Bronchial epithelial cell (primary cell): ENCODE measurements around the gene GMDS. TPM values are rescaled to one million over a fixed set of nuclear protein-coding genes. Genes with fewer than 3 reads are reported as not detected.
A peak's percentile ranks its signal among the peaks of the same experiment; 100 is the strongest.

Source experiments
- DNase-seq: peaks from one replicate; pipeline ENCODE4 v3.0.0-alpha.2; 2010; ENCODE audit warnings: low read depth
- FAIRE-seq: peaks from 2 replicates; lab custom pipeline; 2011; peaks lifted over from hg19 to GRCh38; lab: Jason Lieb, UNC
- H3K27me3 ChIP-seq: 2 replicates; pipeline ENCODE4 v1.5.1; 2011; ENCODE audit warnings: low read length; ENCODE audit not compliant: control insufficient read depth, insufficient read depth
- H3K36me3 ChIP-seq: 2 replicates; pipeline ENCODE4 v1.5.1; 2011; ENCODE audit warnings: low read length; ENCODE audit not compliant: control insufficient read depth, insufficient read depth
- H3K4me3 ChIP-seq: 2 replicates; pipeline ENCODE4 v1.5.1; 2011; ENCODE audit warnings: mild to moderate bottlenecking, low read depth, low read length, control low read depth
- total RNA-seq: library from RNA; depleted of rRNA; stranded (reverse); fragments of >200 nt; gene quantifications from 2 replicates; pipeline ENCODE4 v1.2.1, GENCODE V29; 2014
- TF ChIP-seq, protein P1 (sequence below): IDR thresholded peaks from 2 replicates; pipeline ENCODE4 v1.5.1; 2011; ENCODE audit warnings: mild to moderate bottlenecking, moderate library complexity, low read length, control low read depth, inconsistent platforms; ENCODE audit not compliant: insufficient read depth, severe bottlenecking

Gene GMDS
- total RNA-seq, 1 donor from 2014 or later, result 8.2 TPM

DNA sequence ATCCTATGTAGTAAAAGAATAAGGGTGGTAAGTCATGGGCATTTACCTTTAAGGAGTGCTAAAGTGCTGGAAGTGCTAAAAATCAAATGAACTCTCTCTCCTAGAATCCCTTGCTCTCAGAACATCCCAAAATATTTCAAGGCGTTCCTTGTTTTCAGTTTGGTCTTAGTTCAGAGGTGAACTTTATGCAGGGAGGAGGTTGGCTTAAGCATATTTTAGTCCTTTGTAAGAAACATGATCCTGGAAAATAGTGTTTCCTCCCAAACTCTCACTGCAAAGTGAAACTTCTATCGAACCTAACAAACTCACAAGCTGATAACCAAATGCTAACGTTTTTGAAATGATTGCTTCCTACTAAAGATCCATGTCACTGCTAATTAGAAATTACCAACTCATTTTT is 404.3 kb downstream of the GMDS start:
- TF ChIP-seq, protein P1, sequence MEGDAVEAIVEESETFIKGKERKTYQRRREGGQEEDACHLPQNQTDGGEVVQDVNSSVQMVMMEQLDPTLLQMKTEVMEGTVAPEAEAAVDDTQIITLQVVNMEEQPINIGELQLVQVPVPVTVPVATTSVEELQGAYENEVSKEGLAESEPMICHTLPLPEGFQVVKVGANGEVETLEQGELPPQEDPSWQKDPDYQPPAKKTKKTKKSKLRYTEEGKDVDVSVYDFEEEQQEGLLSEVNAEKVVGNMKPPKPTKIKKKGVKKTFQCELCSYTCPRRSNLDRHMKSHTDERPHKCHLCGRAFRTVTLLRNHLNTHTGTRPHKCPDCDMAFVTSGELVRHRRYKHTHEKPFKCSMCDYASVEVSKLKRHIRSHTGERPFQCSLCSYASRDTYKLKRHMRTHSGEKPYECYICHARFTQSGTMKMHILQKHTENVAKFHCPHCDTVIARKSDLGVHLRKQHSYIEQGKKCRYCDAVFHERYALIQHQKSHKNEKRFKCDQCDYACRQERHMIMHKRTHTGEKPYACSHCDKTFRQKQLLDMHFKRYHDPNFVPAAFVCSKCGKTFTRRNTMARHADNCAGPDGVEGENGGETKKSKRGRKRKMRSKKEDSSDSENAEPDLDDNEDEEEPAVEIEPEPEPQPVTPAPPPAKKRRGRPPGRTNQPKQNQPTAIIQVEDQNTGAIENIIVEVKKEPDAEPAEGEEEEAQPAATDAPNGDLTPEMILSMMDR, result no peak
- DNase-seq, result no peak
- Histone ChIP-seq H3K27me3 (no peaks in the 10 kb centered on the region), H3K4me3 (no peak overlapping the region), H3K36me3 (no peaks in the 10 kb centered on the region)
- FAIRE-seq, result no peak

DNA sequence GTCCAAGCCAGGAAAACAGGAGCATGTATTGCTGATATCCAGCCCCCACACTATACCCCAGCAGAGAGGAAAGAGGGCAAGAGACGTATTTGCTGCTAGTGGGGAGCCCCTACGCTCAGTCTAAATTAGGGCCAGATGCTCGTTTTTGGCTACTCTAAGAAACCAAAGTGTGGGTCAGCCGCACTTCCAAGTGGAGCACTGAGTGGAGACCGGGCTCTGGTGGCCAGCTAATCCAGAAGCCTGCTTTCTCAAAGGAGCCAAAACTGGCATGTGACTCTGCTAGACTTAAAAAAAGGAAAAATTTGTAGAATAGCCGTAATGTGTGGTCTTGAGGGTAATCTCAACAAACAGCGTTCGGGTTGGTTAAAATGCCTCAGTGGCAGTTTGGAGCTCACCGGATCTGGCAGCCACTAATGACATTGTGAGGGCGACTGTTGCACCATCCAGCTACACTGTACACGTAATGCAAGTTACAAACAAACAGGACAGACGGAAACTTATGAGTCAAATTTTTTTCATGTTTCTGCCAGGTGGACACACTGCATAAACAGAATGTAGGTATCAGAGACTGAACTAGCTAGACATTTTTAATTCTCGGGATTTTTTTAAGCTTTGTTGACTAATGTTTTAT is 404.8 kb downstream of the GMDS start:
- Histone ChIP-seq H3K36me3 (no peaks in the 10 kb centered on the region), H3K4me3 (no peak overlapping the region), H3K27me3 (no peaks in the 10 kb centered on the region)
- FAIRE-seq, result no peak
- DNase-seq, result peak; percentile 64
- TF ChIP-seq, protein P1, result no peak

DNA sequence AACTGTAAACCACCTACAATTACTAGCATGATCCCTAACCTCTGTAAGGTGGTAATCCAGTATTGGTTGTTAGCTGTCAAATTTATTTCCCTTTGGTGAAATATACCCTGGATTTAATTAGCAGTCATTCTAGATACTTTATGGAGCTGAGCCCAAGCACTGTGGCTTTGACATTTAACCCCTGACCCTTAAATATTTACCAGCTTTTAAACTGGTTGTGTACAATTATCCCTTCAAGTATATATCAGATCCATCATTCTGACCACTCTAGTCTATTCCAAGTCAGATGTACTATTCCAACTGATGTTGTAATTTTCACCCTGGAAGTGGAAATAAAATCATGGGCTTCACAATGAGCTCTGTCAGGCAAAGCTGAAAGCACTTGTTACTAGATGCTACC is 406.0 kb downstream of the GMDS start:
- FAIRE-seq, result no peak
- Histone ChIP-seq H3K4me3 (no peak overlapping the region), H3K36me3 (no peaks in the 10 kb centered on the region), H3K27me3 (no peaks in the 10 kb centered on the region)
- TF ChIP-seq, protein P1, result no peak
- no peak for DNase-seq

DNA sequence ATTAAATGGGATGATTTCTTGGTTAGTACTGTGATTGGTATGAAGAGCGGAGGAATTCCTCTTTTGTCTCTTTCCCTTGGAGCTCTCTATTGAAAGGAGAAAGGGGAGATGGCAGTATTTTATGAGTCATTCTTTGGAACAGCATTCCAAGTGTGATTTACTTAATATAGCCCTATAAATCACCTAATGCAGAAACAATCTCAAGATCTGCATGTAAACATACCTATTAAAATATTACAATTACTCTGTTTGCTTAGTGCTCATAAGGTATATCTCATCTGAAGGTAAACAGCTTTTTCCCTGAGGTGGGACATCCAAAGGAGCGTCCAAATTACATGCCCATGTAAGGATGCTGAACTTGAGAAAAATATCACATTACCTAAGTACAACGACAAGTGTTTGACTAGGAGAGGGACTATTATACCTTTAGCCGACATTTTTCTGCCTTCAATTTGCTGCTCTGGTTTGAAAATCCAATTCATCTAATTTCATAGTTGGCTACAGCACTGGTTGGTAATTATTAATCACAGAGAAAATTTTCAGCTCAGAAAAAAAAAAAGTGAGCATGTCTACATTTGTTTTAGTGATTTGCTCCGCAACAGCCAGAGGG is 406.7 kb downstream of the GMDS start:
- DNase-seq, result peak; percentile 77
- Histone ChIP-seq H3K4me3 (no peak overlapping the region), H3K36me3 (no peaks in the 10 kb centered on the region), H3K27me3 (no peaks in the 10 kb centered on the region)
- TF ChIP-seq, protein P1, result no peak
- FAIRE-seq, result no peak

DNA sequence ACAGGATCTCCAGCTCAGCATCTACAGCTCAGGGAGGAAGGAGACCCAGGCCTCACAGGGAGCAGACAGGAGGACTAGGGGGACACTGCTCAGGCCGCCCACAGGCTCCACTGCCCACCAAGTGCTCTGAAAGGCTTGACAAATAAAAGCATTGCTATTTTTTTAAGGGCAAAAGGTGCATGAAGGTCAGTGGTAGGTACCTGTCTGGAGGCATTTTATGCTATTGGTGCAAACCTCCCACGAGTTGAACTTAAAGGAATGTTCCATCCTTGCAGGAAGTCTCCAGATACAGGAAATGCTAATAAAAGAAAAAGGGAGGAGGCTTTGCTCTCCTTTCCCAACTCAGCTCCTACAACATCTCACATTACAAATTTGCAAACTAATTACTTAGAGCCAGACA is 407.6 kb downstream of the GMDS start:
- TF ChIP-seq, protein P1, result no peak
- H3K4me3 ChIP-seq, result no peak overlapping the region
- DNase-seq, result peak; percentile 49
- no peak for FAIRE-seq
- no peaks in the 10 kb centered on the region for H3K36me3 ChIP-seq
- no peaks in the 10 kb centered on the region for H3K27me3 ChIP-seq
